Occipital lobe (tissue), 2 donors: ENCODE results near the gene MORN1. TPM values are rescaled to one million over a fixed set of nuclear protein-coding genes. Genes with fewer than 3 reads are reported as not detected.
"Not testable (repeated sequence)": the region's sequence is repeated elsewhere in the genome, so short reads cannot be mapped to it uniquely, and the experiment has no call there.

Experiments
- DNase-seq: peaks from one replicate; lab custom pipeline; 2025; lab: John Stamatoyannopoulos, UW
- total RNA-seq: library from RNA; depleted of rRNA; stranded (reverse); fragments of >200 nt; gene quantifications from one replicate; pipeline ENCODE4 v1.2.3, GENCODE V29; 2014

Gene MORN1
- total RNA-seq, 1 donor from 2014 or later, result 13.1 TPM

- no peak for DNase-seq
Observed at GRCh38 chr1:2340918-2341254, 50.5 kb downstream of the MORN1 start.

DNA sequence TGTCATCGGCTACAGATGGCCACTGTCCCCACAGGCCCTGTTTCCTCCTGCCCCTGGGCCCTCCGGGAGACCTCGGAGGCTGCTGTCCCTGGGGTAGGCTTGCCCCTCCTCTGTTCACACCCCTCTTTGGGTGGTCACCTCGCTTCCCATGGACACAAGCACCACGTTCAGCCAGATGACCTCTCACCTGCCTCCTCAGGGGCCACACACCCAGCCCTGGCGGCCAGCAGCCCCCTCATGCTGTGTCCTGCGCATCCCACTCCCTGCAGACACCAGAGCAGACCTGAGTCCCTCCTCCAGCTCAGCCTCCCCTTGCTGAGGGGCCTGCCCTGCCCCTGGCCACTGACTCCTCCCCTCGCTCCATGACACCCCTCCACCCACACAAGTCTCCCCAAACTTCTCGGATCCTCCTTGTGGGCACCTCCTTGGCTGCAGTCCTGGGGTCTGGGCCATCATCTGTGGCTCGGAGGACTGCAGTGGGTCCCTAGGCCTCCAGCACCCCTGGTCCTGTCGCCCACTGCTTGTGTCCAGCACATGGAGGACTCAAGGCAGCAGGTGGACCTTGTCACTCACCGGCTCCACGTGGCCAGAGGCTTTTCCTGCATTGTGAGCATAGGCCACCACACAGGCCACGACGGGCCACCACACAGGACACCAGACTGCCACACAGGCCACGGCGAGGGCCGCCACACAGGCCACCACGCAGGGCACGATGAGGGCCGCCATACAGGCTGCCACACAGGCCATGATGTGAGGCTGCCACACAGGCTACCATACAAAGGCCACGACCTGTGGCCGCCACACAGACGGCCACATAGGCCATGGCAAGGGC is 51.1 kb downstream of the MORN1 start:
- DNase-seq, result no peak

- no peak for DNase-seq
Observed at GRCh38 chr1:2339206-2340085, 51.9 kb downstream of the MORN1 start.

- no peak for DNase-seq
Observed at GRCh38 chr1:2337501-2337900, 53.9 kb downstream of the MORN1 start.

GRCh38 chr1:2337081-2337480 is 54.3 kb downstream of the MORN1 start:
- no peak for DNase-seq

DNA sequence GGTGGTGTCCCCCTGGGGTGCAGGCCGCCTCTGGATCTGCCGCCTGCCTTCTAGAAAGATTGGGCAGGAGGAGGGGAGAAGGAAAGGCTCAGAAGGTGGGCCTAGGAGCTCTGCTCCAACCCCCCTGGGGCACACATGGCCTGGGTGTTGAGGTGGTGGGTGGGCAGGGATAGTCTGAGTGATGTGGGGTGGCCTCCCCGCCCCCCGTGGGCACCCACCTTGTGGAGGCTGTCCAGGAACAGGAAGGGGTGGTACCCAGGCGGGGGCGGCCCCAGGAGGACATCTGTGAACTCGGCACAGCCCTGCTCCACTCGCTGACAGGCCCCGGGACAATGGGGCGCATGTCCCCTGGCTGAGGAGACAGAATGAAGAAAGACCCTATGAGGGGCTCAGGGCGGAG is 54.9 kb downstream of the MORN1 start:
- no peak for DNase-seq

DNA sequence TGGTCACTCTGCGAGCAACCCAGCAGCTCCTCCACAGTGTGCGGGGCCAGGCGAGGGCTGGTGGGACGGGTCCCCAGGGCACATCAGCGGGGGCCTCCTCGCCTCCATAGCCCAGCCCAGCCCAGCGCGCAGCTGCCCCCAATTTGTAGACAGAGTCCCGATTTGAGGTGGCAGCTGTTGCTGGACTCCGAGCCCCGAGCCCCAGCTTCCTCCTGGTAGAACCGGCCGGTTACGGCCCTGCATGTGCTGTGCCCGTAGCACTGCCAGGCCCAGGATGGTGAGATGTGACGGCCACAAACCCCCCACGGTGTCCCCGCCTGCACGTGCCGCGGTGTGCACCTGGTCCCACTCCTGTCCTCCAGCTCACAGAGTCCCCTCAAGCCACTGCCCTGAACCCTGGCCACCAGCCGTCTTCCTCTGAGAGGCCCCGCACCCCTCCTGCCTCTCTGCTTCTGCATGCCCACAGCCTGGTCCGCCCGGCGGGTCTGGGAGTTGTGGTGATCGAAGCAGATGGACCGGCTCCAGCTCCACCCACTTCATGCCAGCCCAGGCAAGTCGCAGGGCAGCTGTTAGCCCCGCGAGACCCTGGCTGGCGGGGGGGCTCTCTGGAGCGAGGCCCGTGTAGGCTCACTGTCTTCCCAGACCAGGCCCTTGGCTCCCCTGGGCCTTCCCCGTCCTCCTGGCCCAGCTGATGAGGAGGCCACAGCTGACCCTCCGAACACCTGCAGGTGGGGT is 55.5 kb downstream of the MORN1 start:
- no peak for DNase-seq

DNA sequence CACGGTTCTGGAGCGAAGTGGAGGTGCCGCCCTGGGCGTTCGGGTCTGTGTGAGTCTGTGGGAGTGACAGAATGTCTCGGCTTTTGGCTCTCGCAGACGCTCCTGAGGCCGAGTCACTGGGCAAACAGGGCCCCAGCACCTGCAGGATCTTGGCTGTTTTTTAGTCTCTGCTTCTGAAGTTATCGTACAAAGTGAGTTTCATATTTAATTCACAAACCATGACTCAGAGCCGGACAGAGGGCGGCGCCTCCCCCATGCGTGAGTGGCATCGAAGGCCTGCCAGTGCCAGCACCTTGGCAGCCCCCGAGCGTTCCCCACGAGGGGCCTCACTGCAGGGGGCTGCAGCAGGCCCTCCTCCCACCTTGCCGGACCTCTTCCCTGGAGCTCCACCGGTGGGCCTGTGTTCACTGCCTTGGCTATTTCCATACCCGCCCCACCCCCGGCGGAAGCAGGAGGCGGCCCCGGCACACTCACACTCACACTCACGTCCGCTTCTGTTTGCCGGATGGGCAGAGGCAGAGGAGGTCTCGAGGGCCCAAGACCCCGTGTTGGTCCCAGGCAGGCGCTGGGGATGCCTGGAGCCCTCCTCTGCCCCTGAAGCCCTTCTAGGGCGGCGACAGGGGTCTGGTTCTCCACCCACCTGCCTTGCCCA is 56.3 kb downstream of the MORN1 start:
- DNase-seq, result no peak

DNA sequence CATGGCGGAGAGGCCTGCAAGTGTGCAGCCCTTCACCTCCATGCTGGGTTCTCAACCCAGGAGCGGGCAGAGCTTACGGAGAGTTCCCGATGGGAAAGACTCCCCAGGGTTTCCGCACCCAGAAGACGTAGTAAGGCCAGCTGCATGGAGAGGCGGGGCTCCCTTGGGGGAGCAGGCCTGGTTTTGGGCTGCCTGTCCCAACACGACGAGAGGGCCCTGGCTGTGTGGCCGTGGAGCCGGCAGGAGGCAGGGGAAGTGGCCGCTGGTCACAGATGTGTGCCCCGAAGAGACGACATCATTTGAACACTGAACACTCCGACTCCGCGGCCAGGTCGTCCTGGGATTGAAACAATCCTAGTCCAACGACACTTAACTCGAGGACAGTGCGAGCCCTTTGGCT is 57.0 kb downstream of the MORN1 start:
- no peak for DNase-seq

DNA sequence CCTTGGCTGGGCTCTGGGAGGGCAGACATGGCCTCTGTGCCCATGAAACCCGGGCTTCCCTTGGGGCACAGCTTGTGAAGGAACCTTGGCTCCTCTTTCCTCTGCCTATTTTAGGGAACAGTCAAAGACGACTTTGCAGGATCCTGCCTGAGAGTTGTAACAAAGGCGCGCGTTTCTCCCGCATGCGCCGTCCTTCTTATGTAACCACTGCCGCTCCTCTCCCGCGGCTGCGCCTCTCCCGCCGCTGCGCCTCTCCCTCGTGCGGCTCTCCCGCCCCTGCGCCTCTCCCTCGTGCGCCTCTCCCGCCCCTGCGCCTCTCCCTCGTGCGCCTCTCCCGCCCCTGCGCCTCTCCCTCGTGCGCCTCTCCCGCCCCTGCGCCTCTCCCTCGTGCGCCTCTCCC is 59.8 kb downstream of the MORN1 start:
- not testable (repeated sequence) for DNase-seq

DNA sequence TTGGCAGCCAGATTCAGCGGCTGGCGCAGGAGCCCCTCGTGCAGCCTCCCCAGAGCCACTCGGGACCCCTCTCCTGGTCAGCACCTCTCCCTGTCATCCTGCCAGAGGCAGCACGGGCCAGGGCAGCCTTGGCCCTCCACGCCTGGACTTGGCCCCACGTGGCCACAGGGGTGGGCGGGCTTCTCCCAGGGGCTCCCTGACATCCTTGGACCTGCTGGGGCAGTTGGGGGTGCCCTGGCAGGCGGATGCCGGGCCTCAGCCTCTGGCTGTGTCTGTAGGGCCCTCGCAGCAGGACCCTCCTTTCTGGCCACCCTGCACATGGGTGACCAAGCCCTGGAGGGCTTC is 60.2 kb downstream of the MORN1 start:
- no peak for DNase-seq

DNA sequence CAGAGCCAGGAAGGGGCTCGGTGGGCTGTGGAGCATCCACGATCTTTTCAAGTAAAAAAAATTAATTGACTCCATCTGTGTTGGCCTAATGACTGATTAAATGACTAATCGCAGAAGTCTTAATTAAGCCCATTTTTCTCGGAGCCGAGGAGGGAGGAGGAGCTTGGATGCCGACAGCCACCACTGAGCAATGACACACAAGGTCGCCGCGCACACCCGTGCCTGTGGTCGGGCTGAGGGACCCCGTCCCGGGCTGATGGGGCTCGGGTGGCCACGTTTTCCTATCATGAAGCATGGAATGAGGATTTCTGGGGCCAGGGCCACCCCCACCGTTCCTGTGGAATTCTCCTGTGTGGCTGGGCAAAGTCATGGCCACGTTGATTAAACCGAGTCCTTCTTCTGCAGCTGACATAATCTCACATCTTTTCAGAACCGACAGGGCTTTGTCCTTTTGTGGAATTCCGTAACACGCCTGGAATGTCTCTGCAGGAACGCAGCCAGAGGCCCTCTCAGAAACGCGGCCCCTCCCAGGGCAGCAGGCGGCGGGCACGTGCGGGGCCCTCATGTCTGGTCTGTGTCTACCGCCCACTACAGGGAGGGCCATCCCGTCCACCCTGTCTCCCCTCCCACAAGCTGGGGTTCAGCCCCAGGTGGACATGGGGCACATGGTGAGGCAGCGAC is 60.7 kb downstream of the MORN1 start:
- no peak for DNase-seq

- no peak for DNase-seq
Observed at GRCh38 chr1:2330035-2330434, 61.3 kb downstream of the MORN1 start.

GRCh38 chr1:2328676-2329455 is 62.5 kb downstream of the MORN1 start:
- DNase-seq, result no peak

DNA sequence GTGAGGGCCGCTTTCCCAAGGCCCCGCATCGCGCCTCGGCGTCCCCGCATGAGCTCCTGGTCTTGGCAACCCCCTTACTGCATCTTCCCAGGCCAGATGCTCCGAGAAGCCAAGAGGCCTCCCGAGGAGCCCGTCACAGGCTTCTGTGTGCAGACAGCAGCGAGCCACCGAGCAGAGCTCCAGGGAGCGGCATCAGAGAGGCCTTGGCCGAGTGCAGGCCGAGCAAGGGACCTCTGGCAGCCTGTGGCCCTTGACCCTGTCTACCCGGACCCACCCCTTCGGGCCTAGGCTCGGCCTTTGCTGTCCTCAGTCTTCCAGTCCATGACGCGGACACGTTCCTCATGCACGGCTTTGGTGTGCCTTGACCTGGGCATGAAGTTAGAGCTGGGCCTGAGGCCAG is 63.5 kb downstream of the MORN1 start:
- no peak for DNase-seq

DNA sequence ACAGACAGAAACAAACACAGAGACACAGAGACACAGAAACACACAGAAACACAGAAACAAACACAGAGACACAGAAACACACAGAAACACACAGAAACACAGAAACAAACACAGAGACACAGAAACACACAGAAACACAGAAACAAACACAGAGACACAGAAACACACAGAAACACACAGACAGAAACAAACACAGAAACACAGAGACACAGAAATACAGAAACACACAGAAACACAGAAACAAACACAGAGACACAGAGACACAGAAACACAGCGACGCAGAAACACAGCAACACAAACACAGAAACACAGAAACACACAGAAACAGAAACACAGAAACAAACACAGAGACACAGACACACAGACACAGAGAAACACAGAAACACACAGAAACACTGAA is 64.2 kb downstream of the MORN1 start:
- not testable (repeated sequence) for DNase-seq

DNA sequence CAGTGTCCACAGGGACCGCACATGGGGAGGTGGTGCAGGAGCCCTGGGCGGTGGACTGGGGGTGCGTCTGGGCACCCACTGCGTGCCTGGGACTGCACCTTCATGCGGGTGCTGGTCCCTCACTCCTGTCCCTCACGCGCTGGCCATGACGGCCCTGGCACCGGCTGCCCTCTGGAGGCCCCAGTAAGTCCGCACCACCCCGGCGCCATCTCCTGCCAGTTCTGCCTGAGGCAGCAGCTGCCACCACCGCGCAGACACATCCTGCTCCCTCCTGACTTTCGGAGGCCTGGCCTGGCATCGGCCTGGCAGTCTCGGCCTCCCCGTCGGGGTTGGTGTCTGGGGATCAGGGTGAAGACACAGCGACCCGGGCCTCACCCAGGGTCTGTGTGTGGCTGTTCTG is 64.8 kb downstream of the MORN1 start:
- DNase-seq, result no peak

DNA sequence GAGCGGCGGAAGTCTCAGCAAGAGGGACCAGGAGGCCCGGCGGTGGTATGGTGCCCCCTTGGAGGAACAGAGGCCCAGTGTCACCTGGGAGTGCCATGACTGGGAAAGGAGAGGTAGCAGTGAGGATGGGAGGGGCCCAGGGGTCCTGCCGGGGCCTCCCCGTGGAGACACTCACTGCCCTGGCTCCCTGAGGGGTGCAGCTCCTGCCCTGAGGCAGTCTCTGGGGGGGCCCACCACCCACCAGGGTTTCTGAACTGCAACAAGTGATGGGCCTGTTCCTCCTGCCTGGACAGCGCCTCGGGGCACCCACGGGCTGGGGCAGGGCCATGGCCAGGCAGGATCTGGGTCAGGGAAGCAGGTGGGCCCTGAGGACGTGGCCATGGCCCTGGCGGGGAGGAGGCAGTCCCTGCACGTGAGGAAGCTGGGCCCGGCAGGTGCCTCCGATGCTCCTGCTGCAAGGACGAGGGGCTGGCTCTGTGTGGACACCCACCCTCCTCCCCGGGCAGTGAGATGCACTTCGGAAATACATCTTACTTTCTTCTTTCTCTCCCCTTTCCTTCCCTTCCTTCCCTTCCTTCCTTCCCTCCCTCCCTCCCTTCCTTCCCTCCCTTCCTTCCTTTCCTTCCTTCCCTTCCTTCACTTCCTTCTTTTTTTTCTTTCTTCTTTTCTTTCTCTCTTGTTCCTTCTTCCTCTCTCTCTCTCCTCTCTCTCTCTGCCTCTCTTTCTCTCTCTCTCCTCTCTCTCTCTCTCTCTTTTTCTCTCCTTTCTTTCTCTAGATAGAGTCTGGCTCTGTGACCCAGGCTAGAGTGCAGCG is 66.6 kb downstream of the MORN1 start:
- no peak for DNase-seq

GRCh38 chr1:2323451-2323974 is 67.8 kb downstream of the MORN1 start:
- DNase-seq, result no peak
